Stimulated activated CD4-positive, alpha-beta T cell treated with anti-CD3 and anti-CD28 coated beads, Interleukin-2, amount 100 ng/mL, for 4 hours (primary cell): ENCODE data around the gene MED1.

Source experiments
- DNase-seq: peaks from one replicate; pipeline ENCODE4 v3.0.0-alpha.2; 2020; ENCODE audit warnings: low read depth

The MED1 gene

DNA sequence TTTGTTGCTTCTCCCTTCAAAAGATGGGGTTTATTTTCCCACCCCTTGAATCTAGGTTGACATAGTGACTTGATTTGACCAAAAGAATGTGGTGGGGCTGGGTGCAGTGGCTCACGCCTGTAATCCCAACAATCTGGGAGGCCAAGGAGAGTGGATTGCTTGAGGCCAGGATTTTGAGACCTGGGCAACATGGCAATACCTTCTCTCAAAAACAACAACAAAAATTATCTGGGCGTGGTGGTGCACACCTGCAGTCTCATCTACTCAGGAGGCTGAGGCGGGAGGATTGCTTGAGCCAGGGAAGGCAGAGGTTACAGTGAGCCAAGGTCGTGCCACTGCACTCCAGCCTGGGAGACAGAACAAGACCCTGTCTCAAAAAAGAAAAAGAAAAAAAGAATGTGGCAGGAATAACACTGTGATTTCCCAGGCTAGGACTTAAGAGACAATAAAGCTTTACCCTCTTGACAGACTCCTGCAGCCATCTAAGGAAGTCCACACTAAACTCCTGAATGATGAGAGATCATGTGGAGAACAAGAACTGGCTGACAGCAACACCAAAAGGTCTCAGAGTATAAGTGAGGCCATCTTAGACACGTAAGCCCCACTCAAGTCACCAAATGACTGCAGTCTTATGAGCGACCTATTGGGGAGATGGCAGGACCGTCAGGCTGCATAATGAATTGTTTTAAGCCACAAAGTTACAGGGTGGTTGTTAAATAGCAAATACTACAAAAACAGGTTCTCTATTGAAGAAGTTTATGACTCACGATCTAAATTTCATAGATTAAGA, 86.6 kb downstream of the MED1 start:
- DNase-seq: no peak

DNA sequence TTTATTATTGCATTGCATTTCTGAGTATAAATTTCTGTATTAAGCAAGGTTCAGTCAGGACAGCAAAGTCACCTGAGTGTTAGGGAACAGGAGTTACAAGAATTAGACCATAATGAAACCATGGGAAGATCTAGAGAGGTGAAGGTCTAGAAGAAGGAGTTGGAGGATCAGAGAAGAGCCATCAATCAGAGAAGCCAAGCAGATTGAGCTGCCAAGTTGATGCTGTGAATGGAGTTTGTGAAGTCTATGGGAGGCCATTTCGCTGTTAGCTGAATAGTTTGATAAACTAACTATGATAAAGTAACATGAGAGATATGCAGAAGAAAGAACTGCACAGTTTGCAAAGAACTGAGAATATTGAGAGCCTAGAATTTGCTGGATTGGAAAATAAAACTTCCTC, 90.0 kb downstream of the MED1 start:
- no peak for DNase-seq

DNA sequence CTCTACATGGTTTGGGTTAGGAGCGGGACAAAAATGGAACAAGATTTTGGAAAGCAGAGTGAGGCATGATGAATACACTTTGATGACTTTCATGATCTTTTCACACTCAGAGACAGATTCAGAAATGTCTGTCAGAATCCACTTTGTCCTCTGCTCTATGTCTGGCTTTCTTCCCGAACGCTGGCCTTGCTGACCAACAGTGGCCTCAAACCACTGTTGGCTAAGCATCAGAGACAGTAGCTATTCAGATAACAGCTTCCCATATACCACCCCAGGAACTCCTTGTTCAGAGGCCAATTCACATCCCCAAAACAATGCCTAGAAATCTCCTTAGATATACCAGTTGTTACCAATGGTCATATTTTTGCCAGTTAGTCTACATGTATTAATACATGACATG, 90.5 kb downstream of the MED1 start:
- no peak for DNase-seq

DNA sequence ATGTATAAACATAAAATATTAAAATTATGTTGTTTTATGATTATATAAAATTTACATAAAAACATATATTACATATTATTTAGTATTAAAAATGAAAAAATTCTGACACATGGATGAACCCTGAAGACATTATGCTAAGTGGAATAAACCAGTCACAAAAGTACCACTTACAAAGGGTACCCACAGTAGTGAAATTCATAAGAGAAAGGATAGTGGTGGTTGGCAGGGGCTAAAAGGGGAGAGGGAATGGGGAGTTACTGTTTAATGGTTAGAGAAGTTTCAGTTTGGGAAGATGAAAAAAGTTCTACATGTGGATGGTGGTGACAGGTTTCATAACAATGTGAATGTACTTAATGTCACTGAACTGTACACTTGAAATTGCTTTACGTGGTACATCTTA, 91.1 kb downstream of the MED1 start:
- DNase-seq: no peak

DNA sequence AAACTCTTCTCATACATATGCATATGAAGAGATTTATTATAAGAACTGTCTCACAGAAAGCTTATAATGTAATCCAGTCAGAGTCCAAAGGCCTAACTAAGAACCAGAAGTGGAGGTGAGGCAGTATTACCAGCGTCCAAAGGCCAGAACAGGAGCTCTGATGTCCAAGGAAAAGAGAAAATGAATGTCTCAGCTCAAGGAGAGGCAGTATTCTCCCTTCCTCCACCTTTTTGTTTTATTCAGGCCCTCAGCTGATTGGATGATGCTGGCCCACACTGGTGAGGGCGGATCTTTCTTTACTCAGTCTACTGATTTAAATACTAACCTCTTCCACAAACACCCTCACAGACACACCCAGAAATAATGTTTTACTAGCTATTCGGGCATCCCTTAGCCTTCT, 93.1 kb downstream of the MED1 start:
- no peak for DNase-seq

DNA sequence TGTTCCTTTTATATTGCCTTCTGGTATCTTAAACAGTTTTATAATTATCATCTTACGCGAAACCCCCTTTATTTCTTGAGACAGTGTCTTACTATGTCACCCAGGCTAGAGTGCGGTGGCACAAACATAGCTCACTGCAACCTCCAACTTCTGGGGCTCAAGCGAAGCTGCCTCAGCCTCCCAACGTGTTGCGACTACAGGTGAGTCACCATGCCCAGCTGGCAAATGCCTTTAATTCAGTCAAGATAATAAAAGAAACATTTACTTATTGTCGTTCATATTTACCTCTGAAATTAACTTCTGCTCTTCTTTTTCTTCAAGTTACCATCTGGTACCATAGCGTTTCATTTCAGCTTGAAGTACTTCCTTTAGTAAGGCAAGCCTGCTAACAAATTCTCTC, 93.6 kb downstream of the MED1 start:
- no peak for DNase-seq
